Kidney capillary endothelial cell (primary cell): ENCODE data around the gene CD300E.
"Not testable (repeated sequence)": the region's sequence is repeated elsewhere in the genome, so short reads cannot be mapped to it uniquely, and the experiment has no call there.

ENCODE experiments used
- DNase-seq: peaks from one replicate; pipeline ENCODE4 v3.0.0-alpha.2; 2018; ENCODE audit warnings: low spot score

CD300E gene, protein sequence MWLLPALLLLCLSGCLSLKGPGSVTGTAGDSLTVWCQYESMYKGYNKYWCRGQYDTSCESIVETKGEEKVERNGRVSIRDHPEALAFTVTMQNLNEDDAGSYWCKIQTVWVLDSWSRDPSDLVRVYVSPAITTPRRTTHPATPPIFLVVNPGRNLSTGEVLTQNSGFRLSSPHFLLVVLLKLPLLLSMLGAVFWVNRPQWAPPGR

GRCh38 chr17:74623693-74624093 lies at the start of gene CD300E:
TSS of gene CD300E (minus strand) at chr17:74623738. CDS start at chr17:74623621, 117 bp downstream.
- no peak for DNase-seq

DNA sequence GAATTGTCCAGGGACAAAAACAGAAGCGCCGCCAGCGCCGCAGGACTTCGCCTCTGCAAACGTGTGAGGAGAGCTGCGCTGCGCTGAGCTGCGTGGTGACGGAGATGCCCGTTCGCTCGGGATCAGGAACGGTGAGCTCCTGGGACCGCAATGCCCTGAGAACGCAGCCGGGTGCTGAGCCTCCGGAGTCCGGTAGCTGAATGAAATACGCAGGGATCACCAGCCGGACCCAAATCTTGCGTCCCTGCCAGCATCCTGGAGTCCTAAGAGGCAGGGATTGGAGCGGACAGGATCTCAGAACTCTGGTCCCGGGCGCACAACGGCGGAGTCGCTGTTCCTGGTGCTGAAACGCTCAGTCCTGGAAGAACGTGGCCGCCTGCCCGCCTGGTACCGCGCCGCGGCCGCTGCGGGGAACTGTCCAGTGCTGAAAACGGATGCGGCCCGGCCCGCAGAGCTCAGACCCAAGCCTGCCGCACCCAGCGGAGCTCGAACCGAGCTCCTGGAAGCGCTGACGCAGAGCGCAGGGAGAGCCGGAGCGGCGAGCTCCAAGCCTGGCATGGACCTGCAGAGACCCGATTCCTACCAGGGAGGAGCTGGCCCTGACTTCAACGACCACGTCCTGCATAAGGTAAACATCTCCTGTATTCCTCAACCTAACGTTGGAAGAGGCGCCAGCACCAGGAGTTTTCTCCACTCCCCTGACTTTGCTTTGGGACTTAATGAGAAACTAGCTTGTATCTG lies 47.7 kb upstream of the CD300E start:
- DNase-seq, result peak; percentile 78

DNA sequence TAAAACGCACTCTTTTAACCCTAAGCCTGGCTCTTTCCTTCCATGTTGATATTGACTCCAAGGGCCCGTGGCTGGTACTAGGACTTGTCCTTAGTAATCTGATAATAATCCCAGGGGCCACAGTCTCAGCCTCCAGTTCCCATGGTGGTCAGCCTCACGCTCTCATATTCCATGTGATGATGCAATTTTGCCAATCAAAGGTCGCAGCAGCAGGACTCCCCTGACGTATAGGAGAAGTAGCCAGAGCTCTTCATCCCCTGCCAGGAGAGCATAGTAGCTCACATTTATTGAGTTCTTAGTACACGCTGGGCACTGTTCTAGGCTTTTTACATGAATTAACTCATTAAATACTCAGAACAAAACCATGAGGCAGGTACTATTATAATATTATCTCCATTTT lies 46.8 kb upstream of the CD300E start:
- DNase-seq, result no peak

- no peak for DNase-seq
Measured at GRCh38 chr17:74663561-74663960, 40.0 kb upstream of the CD300E start.

DNA sequence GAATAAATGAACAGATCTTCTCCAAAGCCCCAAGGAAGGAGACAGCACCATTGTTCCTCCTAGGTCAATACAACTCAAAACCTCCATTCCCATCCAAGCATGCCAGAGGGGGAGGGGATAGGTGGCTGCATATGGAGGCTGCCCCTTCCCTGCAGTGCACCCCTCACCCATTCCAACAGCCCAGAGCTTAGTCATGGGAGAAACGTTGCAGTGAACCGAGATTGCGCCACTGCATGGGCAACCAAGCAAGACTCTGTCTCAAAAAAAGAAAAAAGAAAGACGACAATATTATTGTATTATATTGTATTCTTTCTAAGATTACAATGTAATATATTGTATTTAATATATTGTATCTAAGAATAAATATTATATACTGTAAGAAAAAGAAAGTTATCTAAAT lies 36.4 kb upstream of the CD300E start:
- DNase-seq, result no peak

DNA sequence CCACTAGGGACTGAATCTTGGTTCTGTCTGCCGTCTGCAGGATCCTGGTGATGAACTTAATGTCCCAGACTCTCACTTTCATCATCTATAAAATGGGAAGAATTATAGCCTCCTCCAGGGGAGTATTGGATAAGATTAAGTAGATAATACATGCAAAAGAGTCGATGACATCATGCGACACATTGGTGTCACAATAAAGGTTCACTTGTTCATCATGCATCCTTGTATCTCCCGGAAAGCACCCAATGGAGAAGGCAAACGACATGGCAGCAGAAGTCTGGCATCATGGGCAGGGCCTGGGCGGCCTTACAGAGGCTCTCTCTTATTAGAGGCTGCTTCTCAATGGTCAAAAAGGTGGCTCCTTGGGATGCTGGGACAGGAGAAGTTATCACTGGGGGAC lies 35.1 kb upstream of the CD300E start:
- no peak for DNase-seq

DNA sequence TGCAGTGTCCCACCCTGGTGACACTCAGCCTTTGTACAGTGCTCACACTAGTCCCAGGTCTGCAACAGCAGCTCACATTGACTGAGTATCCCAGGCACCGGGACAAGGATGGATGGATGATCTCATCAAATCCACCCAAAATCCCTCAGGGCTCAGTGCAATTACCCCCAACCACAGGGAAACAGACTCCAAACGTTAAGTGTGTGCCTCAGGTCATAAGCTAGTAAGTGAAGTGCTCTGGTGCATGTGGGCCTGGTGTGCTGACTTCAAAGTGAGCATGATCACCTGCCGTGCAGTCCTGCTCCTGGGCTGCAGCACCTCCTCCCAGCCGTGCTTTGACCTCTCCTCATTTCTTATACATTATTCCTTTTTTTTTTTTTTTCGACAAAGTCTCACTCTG lies 31.2 kb upstream of the CD300E start:
- DNase-seq, result no peak

DNA sequence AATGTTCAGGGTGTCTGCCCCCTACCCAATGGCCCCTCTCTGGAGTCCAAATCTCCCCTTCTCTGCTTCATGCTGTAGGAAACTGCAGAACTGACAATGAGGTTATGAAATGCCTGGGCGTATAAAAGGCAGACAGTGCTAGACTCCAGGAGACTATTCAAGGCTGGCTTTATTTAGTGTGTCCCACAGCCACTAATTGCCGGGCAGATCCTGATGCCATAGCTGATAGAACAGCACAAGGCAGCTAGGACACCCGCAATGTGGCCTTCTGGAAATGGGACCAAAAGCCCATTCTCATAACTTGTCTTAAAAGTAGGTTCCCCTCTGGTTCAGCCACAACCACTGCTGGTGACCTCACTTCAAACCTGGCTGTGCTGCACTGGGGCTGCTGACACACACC lies 28.5 kb upstream of the CD300E start:
- no peak for DNase-seq

DNA sequence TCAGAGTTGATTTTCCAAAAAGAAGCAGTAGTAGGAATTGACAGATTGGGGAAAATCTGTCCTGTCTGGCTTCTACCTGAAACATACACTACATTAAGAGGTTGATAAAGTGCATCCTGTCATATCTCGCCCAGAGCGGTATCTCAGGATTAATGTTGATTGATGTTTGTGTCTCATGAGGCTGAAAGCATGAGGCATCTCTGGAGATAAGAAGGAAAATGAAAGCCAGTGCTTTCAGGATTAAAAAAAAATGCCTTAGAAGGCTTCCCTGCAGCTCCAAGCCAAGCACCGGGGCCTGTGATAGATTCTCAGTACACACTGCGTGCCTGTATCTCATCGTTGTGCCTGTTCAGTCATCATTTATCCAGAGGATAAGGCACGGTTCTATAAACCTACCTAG lies 26.4 kb upstream of the CD300E start:
- no peak for DNase-seq

DNA sequence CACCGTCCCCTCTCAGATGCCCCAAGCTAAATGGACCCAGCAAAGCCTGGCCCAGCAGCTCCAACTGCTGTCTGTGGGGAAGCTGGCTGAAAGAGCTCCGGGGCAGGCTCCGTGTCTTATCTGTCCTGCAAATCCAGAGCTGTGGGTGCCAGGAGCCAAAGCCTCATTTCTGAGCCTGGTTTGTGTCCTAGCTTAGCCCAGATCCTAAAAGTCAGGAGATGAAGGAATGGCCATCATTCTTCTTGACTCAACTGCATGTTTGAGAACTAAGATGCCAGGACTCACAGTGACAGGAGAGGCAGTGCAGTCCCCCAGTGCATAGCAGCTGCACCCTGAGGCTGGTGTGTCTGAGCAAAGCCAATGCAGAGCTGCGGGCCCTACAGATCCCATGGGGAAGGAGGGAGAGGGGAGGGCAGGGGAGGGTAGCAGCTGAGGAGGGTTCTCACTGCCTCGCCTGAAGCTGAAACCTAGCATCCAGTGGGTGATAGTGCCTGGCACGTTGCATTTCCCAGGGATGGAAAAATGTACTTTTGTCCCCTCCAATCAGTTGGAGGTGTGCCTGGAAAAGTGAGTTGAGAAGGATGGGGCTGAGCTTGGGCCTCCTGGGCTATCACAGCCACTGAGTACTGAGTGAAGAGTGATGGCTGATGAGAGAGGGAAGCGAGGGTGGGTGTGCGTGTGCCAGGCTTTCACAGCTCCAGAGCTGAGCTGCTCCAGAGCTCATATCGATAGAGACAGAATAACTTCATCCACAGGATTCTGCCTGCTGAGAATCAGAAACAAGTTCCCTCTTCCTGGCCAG lies 24.5 kb upstream of the CD300E start:
- no peak for DNase-seq

GRCh38 chr17:74646231-74646630 lies 22.7 kb upstream of the CD300E start:
- peak; percentile 6 for DNase-seq

- DNase-seq, result no peak
Measured at GRCh38 chr17:74645010-74645409, 21.5 kb upstream of the CD300E start.

DNA sequence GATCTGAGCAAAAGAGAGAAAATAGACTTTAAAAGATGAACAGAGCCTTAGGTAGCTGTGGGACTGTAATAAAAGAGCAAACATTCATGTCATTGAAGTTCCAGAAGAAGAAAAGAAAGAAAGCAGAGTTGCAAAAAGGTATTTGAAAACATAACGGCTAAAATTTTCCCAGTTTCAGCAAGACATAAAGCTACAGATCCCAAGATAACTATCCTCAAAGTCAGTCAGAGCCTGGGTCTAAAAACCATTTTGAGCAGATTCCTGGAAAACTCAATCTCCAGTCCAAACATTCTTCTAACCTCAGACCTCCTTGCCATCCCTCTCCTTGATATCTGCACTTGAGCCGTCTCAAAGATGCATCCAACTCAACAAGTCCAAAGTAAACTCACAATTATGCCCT lies 20.9 kb upstream of the CD300E start:
- no peak for DNase-seq

- no peak for DNase-seq
Measured at GRCh38 chr17:74643826-74644225, 20.3 kb upstream of the CD300E start.

DNA sequence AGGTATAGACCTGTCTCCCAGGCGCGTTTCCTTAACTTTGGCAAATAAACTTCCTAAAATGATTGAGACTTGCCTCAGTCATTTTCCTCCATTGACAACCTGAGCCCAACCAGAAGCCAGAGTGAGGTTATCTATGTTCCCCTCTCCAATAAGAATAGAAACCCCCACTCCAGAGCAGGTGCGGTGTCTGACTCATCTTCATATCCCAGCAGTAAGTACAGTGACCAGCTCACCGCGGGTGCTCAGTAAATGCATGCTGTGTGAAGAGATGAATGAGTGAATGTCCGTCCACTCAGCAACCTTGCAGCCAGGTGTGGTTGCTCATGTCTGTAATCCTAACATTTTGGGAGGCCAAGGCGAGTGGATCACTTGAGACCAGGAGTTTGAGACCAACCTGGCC lies 19.5 kb upstream of the CD300E start:
- no peak for DNase-seq

- DNase-seq, result no peak
Measured at GRCh38 chr17:74642556-74642955, 19.0 kb upstream of the CD300E start.

- no peak for DNase-seq
Measured at GRCh38 chr17:74641958-74642298, 18.4 kb upstream of the CD300E start.

DNA sequence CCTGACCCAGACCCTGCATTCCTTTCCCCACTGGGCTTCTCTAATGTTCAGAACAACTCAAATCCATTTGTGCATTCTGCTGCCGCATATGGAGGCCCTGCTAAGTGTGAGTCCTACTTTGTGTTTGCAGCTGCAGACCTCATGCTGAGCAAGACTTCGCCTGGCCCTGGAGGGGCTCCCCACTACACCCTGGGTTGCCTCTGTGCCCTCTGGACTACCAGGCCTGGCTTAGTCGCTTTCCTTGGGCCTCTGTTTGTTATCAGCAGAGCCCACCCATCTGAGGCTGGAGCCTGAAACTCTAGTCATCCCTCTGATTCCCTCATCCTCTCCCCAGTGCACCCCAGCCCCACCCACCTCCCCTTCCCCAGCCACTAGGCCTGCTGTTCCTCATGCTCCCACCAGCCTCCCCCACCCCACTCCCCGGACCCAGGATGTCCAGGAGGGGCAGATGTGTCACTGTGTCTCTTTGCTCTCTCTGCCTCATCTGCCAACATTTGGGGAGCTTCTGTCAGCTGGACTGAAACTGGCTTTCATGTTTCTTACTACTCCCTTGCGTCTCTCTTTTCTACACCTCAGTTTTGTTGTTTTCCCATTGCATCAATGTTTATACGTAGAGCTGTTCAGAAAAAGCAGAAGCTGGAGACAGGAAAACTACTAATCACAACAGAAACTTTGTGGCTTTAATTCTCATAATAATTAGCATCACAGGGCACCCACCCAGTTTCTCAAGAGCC lies 17.9 kb upstream of the CD300E start:
- no peak for DNase-seq

GRCh38 chr17:74639704-74640151 lies 16.2 kb upstream of the CD300E start:
- DNase-seq, result no peak

- DNase-seq, result no peak
Measured at GRCh38 chr17:74637926-74638325, 14.4 kb upstream of the CD300E start.

DNA sequence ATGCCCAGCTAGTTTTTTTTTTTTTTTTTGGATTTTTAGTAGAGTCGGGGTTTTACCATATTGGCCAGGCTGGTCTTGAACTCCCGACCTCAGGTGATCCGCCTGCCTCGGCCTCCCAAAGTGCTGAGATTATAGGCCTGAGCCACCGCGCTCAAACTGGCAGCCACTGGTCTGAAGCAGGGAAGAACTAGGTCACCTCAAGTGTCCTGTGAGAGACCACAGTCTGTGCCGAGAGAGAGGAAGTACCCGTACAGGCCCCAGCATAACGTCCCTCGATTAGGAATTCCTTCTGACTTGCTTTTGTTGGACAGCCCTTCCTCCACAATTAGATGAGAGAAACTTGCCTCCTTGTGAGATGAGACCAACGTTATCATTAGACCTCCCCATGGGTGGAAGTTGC lies 13.7 kb upstream of the CD300E start:
- no peak for DNase-seq

DNA sequence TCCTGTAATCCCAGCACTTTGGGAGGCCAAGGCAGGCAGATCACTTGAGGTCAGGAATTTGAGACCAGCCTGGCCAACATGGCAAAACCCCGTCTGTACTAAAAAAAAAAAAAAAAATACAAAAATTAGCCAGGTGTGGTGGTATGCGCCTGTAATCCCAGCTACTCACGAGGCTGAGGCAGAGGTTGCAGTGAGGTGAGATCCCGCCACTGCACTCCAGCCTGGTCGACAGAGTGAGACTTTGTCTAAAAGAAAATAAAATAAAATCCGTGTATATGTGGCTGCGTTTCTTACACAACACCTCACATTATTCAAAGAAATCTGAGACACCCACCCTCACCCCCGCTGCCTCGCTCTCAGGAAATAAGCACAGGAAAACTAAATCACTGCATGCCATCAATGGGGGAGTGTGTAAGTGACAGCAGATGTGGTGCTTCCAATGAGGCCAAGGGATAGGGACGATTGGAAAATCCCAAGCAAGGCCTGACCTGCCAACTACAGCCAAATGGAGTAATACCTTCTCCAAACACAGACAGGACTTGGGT lies 13.1 kb upstream of the CD300E start:
- not testable (repeated sequence) for DNase-seq
